ENCODE measurements around the gene ADAMTS9. TPM values are rescaled to one million over a fixed set of nuclear protein-coding genes. Genes with fewer than 3 reads are reported as not detected.

ADAMTS9 gene
- total and polyA plus RNA-seq, 9 of the 15 experiments (the other 6 are each of a cell fraction or from before 2014, with no cell fraction given): 0.05 to 0.32 (median 0.13) TPM; not detected in 2

GRCh38 chr3:64518496-64518895, 169.3 kb downstream of the ADAMTS9 start:
- no peak overlapping the region for H2AFZ ChIP-seq (ENCODE audit: low read depth, low read length)
- ChIA-PET POLR2A (no interaction called here), CTCF (ENCODE audit: low intra/inter-chr PET ratio) (no interaction called here)
- no peaks in the 10 kb centered on the region for H3K27me3 ChIP-seq (ENCODE audit: control insufficient read depth in 2 of 2, insufficient read depth in 2 of 2, low read length in 2 of 2)
- H3K4me1 ChIP-seq (replicated peaks in 1 of 2; ENCODE audit: control insufficient read depth in 2 of 2, insufficient read depth in 2 of 2, low read length in 2 of 2): no peaks in the 10 kb centered on the region
- WGBS (ENCODE audit: insufficient coverage, low coverage, missing lambda C conversion rate): 0% methylated on average over 1 of the region's 6 CpGs
- intact Hi-C loops (cut with micrococcal nuclease) (no loop called here), in situ Hi-C loops (cut with MboI) (no loop called here)
- FAIRE-seq (no peak), ATAC-seq (no peak), DNase-seq (ENCODE audit: extremely low read depth in 1 of 4, low spot score in 3 of 4) (no peak)
- BruUV-seq (replicated peaks): no TSS peak
- no peak overlapping the region for H3K9ac ChIP-seq (ENCODE audit: insufficient read depth in 1 of 2, low read depth in 2 of 2, low read length in 2 of 2)
- H3K79me2 ChIP-seq (ENCODE audit: control insufficient read depth, insufficient read depth, low read length): no peaks in the 10 kb centered on the region
- H3K9me3 ChIP-seq (replicated peaks; ENCODE audit: control insufficient read depth, insufficient read depth, low read depth, low read length): no peaks in the 10 kb centered on the region
- no peak overlapping the region for H3K4me2 ChIP-seq (ENCODE audit: insufficient read depth, low read length)
- H3K36me3 ChIP-seq (ENCODE audit: control insufficient read depth, insufficient read depth, low read length): no peaks in the 10 kb centered on the region
- H3K4me3 ChIP-seq: no peak overlapping the region
- no peak overlapping the region for H3K27ac ChIP-seq (ENCODE audit: extremely low read depth, low read depth, low read length)
- H3K9me1 ChIP-seq (ENCODE audit: control insufficient read depth, insufficient read depth, low read length): no peaks in the 10 kb centered on the region
- no peaks in the 10 kb centered on the region for H4K20me1 ChIP-seq (replicated peaks; ENCODE audit: control insufficient read depth, insufficient read depth, low read length)
- no peak for TF ChIP-seq PPARD (CRISPR knock-in tag; IDR thresholded peaks at IDR 0.05)
- TF ChIP-seq ZBTB9 (CRISPR knock-in tag; IDR thresholded peaks at IDR 0.05): no peak
- no peak for TF ChIP-seq ZNF766 (CRISPR knock-in tag; conservative IDR thresholded peaks at IDR 0.05)
- TF ChIP-seq MCM5 (IDR thresholded peaks at IDR 0.05; ENCODE audit: low read depth): no peak
- TF ChIP-seq TCF7L2 (IDR thresholded peaks at IDR 0.05; ENCODE audit: low read depth, low read length): no peak
- TF ChIP-seq ZNF696 (CRISPR knock-in tag; conservative IDR thresholded peaks at IDR 0.05): no peak
- no peak for TF ChIP-seq ELF4 (CRISPR knock-in tag; IDR thresholded peaks at IDR 0.05)
- no peak for TF ChIP-seq ZNF639 (CRISPR knock-in tag; conservative IDR thresholded peaks at IDR 0.05 in 1 of 2, IDR thresholded peaks at IDR 0.05 in 1 of 2)
- TF ChIP-seq RBM17 (IDR thresholded peaks at IDR 0.05; ENCODE audit: borderline replicate concordance, low read depth, low read length): no peak
- TF ChIP-seq, protein P1, sequence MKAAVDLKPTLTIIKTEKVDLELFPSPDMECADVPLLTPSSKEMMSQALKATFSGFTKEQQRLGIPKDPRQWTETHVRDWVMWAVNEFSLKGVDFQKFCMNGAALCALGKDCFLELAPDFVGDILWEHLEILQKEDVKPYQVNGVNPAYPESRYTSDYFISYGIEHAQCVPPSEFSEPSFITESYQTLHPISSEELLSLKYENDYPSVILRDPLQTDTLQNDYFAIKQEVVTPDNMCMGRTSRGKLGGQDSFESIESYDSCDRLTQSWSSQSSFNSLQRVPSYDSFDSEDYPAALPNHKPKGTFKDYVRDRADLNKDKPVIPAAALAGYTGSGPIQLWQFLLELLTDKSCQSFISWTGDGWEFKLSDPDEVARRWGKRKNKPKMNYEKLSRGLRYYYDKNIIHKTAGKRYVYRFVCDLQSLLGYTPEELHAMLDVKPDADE (conservative IDR thresholded peaks at IDR 0.05; ENCODE audit: control insufficient read depth, low read depth, low read length): no peak
- TF ChIP-seq, protein P2, sequence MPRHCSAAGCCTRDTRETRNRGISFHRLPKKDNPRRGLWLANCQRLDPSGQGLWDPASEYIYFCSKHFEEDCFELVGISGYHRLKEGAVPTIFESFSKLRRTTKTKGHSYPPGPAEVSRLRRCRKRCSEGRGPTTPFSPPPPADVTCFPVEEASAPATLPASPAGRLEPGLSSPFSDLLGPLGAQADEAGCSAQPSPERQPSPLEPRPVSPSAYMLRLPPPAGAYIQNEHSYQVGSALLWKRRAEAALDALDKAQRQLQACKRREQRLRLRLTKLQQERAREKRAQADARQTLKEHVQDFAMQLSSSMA (CRISPR knock-in tag; IDR thresholded peaks at IDR 0.05): no peak
- no peak for TF ChIP-seq SAFB (IDR thresholded peaks at IDR 0.05; ENCODE audit: borderline replicate concordance, low read depth, low read length)
- no peak for TF ChIP-seq MIER1 (IDR thresholded peaks at IDR 0.05; ENCODE audit: low read depth)
- TF ChIP-seq EGR1 (conservative IDR thresholded peaks at IDR 0.05): no peak

Data from K562 (cell line).